OCI-LY7 (cell line): ENCODE data around the gene CACNA2D2. TPM values are rescaled to one million over a fixed set of nuclear protein-coding genes. Genes with fewer than 3 reads are reported as not detected.

Source experiments
- BruUV-seq: library from RNA; stranded (reverse); fragments of 400-500 nt; replicated peaks from 2 replicates; lab custom pipeline; 2021; lab: Mats Ljungman, UMichigan
- CTCF ChIA-PET: fragments of 300-600 bp; sonication (Branson Sonifier 250); formaldehyde crosslinking; loops from one replicate; lab custom pipeline; 2022; ENCODE audit warnings: antibody characterized with exemption; ENCODE audit not compliant: unreplicated experiment; lab: Charles Lee
- POLR2A ChIA-PET: fragments of 300-600 bp; sonication (Branson Sonifier 250); formaldehyde crosslinking; loops from one replicate; lab custom pipeline; 2022; ENCODE audit warnings: antibody characterized with exemption; lab: Charles Lee
- DNase-seq: peaks from one replicate; pipeline ENCODE4 v3.0.0-alpha.2; 2015; ENCODE audit warnings: low spot score
- H2AFZ ChIP-seq: fragments of 200-600 bp; sonication (generic), shearing (Covaris generic); 2 replicates; pipeline ENCODE4 v1.6.1; 2014; ENCODE audit warnings: mild to moderate bottlenecking, antibody characterized with exemption, low read length, moderate library complexity
- H3K27ac ChIP-seq: fragments of 200-600 bp; sonication (generic); 2 replicates; pipeline ENCODE4 v1.5.1; 2014; ENCODE audit warnings: mixed run types, low read depth, mild to moderate bottlenecking, moderate library complexity, low read length, inconsistent platforms; ENCODE audit not compliant: poor library complexity, severe bottlenecking
- H3K36me3 ChIP-seq: fragments of 200-600 bp; sonication (generic); 2 replicates; pipeline ENCODE4 v1.6.1; 2014; ENCODE audit warnings: mild to moderate bottlenecking, antibody characterized with exemption, low read length, moderate library complexity, mixed read lengths; ENCODE audit not compliant: insufficient read depth
- H3K4me1 ChIP-seq: fragments of 200-600 bp; sonication (generic); 2 replicates; pipeline ENCODE4 v1.5.1; 2014; ENCODE audit warnings: mild to moderate bottlenecking, low read length; ENCODE audit not compliant: insufficient read depth, poor library complexity, severe bottlenecking
- H3K4me2 ChIP-seq: fragments of 200-600 bp; sonication (generic); 2 replicates; pipeline ENCODE4 v1.6.1; 2014; ENCODE audit warnings: mild to moderate bottlenecking, low read length
- H3K4me3 ChIP-seq: fragments of 200-600 bp; sonication (generic); 2 replicates; pipeline ENCODE4 v1.5.1; 2014; ENCODE audit warnings: mild to moderate bottlenecking, low read depth, low read length; ENCODE audit not compliant: poor library complexity, severe bottlenecking
- H3K79me2 ChIP-seq: fragments of 200-600 bp; sonication (generic); 2 replicates; pipeline ENCODE4 v1.6.1; 2016; ENCODE audit warnings: low read depth, mild to moderate bottlenecking, low read length, moderate library complexity, mixed read lengths; ENCODE audit not compliant: insufficient read depth
- H3K9me2 ChIP-seq: fragments of 200-600 bp; sonication (generic); 2 replicates; pipeline ENCODE4 v1.6.1; 2016; ENCODE audit warnings: mild to moderate bottlenecking, low read length, mixed read lengths; ENCODE audit not compliant: insufficient read depth
- H3K9me3 ChIP-seq: fragments of 200-600 bp; sonication (generic); 2 replicates; pipeline ENCODE4 v1.6.1; 2014; ENCODE audit warnings: mild to moderate bottlenecking, mixed run types, low read length, mixed read lengths
- H4K20me1 ChIP-seq: fragments of 200-600 bp; sonication (generic); 2 replicates; pipeline ENCODE4 v1.6.1; 2014; ENCODE audit warnings: mild to moderate bottlenecking, antibody characterized with exemption, low read length, moderate library complexity, mixed read lengths; ENCODE audit not compliant: insufficient read depth
- EZH2phosphoT487 ChIP-seq: fragments of 200-600 bp; sonication (generic); IDR thresholded peaks from 2 replicates; pipeline ENCODE4 v1.6.1; 2018; ENCODE audit warnings: low read depth, borderline replicate concordance, mild to moderate bottlenecking, mixed run types, antibody characterized with exemption, low read length, moderate library complexity, mixed read lengths
- intact Hi-C: fragments of 100-400 bp; cut with micrococcal nuclease; formaldehyde crosslinking; loops from one replicate; pipeline ENCODE4 v1.10.0; 2022; ENCODE audit not compliant: unreplicated experiment
- total RNA-seq, 2 experiments: library from RNA; depleted of rRNA in 1 of 2; stranded (reverse); fragments of >200 nt in 1 of 2; shearing (Covaris generic) in 1 of 2; gene quantifications; 2 replicates each; pipeline ENCODE4 v1.2.3, GENCODE V29; 2014 to 2022
- TF ChIP-seq, protein P1 (sequence below): fragments of 200-600 bp; sonication (generic); conservative IDR thresholded peaks from 2 replicates; pipeline ENCODE4 v1.5.1; 2014; ENCODE audit warnings: mild to moderate bottlenecking, antibody characterized with exemption, low read length, moderate library complexity, mixed read lengths

CACNA2D2 gene
- total RNA-seq, 2 experiments from 2014 or later, result 0.09 to 0.21 TPM

DNA sequence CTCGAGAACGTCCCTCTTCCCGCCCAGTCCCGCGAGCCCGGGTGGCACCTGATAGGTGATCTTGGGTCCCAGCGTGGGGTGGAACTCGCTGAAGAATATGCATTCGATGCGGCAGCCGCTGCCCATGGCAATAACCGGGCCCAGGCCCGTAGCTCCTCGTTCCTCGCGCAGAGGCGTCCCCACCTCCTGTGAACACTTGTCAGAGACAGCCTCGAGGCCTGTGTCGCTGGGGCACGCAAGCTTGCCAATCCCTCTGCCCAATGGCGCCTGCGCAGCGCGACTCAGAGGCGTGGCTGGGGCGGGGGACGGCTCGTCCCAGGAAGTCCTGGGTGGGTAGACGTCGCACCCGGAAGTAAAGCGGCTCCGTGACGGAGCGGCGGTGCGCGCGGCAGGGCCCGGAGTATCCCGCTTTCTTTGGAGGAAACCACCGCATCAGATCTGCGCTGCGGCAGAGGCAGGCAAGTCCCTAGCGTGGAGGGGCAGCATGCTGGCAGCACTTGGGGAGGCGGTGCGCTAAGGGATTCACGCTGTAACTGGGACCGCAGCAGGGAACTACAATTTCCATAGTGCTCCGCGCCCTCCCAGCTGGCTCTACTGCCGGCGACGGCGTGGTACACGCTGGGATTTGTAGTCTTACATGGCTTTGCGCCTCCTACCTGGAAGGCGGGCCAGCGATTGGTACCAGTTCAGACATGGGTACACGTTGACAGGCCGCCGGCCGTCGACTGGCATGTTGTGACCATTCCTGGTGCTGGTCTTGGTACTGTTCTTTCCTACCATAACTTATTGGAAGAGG, 152.7 kb downstream of the CACNA2D2 start, which contains the start of the genes CYB561D2 and NPRL2:
Gene CYB561D2 (plus strand): TSS at position 336 of the 796 bp plus-strand sequence. CDS start 572 bp downstream, outside the sequence.
Gene NPRL2 (minus strand): TSS at position 249 of the 796 bp plus-strand sequence. CDS start 123 bp downstream, at position 126.
- H3K4me1 ChIP-seq, result peaks cover 29% of the 10 kb centered on the region
- H2AFZ ChIP-seq, result peak within 1 kb of the TSS; percentile 69; the same call in 1 of the 2 replicates
- H3K9me2 ChIP-seq, result no peaks in the 10 kb centered on the region
- POLR2A ChIA-PET, result interaction anchor here (0.6 to 2.1 kb wide), 9 partner anchors 9 to 410 kb away, joined by 3 to 22 read pairs (median 6); partner anchors contain the start of genes RASSF1 and TMEM115
- H3K79me2 ChIP-seq, result peaks cover 8% of the 10 kb centered on the region; the same call in 1 of the 2 replicates
- peaks cover 40% of the 10 kb centered on the region for H3K36me3 ChIP-seq
- peak within 1 kb of the TSS; percentile 77 for H3K4me3 ChIP-seq
- peak within 1 kb of the TSS; percentile 63 for H3K27ac ChIP-seq
- peak within 1 kb of the TSS; percentile 92 for H3K4me2 ChIP-seq
- TF ChIP-seq, protein P1, sequence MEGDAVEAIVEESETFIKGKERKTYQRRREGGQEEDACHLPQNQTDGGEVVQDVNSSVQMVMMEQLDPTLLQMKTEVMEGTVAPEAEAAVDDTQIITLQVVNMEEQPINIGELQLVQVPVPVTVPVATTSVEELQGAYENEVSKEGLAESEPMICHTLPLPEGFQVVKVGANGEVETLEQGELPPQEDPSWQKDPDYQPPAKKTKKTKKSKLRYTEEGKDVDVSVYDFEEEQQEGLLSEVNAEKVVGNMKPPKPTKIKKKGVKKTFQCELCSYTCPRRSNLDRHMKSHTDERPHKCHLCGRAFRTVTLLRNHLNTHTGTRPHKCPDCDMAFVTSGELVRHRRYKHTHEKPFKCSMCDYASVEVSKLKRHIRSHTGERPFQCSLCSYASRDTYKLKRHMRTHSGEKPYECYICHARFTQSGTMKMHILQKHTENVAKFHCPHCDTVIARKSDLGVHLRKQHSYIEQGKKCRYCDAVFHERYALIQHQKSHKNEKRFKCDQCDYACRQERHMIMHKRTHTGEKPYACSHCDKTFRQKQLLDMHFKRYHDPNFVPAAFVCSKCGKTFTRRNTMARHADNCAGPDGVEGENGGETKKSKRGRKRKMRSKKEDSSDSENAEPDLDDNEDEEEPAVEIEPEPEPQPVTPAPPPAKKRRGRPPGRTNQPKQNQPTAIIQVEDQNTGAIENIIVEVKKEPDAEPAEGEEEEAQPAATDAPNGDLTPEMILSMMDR, result no peak
- TF ChIP-seq EZH2phosphoT487, result no peak
- CTCF ChIA-PET, result interaction anchor here (0.6 to 1.0 kb wide), 3 partner anchors 10 to 1833 kb away, joined by 4 to 5 read pairs (median 5); no protein-coding TSS in a partner anchor
- no peaks in the 10 kb centered on the region for H3K9me3 ChIP-seq
- TSS peak; percentile 61 for BruUV-seq
- intact Hi-C loops, result loop anchor here (1.0 to 5.0 kb wide), 2 partner anchors 9 to 217 kb away; partner anchors contain the start of genes C3orf18, HEMK1 and TMEM115
- DNase-seq, result peak; percentile 96
- no peaks in the 10 kb centered on the region for H4K20me1 ChIP-seq

DNA sequence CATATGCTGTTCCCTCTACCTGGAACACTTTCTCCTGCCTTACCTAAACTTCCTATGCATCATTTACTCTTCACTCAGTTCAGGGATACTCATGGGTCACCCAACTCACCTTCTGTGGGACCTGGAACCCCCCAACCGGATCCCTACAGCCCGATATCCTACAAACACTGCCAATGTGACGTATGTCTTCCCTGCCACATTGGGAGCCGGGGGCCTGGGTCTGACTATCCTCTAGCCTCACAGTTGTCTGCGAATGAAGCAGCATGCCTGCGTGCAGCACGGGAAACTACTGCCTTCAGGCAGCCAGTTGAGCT, 153.3 kb downstream of the CACNA2D2 start:
- H3K27ac ChIP-seq, result peak overlapping the region; percentile 63
- no peaks in the 10 kb centered on the region for H3K9me3 ChIP-seq
- H3K4me3 ChIP-seq, result peak overlapping the region; percentile 77
- no peaks in the 10 kb centered on the region for H3K9me2 ChIP-seq
- no peak for DNase-seq
- TF ChIP-seq, protein P1, result no peak
- no peak for TF ChIP-seq EZH2phosphoT487
- H4K20me1 ChIP-seq, result no peaks in the 10 kb centered on the region
- intact Hi-C loops, result loop anchor here (5.0 kb wide), 1 partner anchor 217 kb away; the partner anchor contains the start of genes C3orf18 and HEMK1
- H2AFZ ChIP-seq, result peak overlapping the region; percentile 69; the same call in 1 of the 2 replicates
- peaks cover 31% of the 10 kb centered on the region for H3K4me1 ChIP-seq
- POLR2A ChIA-PET, result interaction anchor here (0.6 to 2.1 kb wide), 9 partner anchors 9 to 409 kb away, joined by 3 to 22 read pairs (median 6); partner anchors contain the start of genes RASSF1 and TMEM115
- BruUV-seq, result no TSS peak
- CTCF ChIA-PET, result interaction anchor here (0.6 to 1.0 kb wide), 2 partner anchors 11 to 12 kb away, joined by 4 to 5 read pairs; no protein-coding TSS in a partner anchor
- H3K79me2 ChIP-seq, result peaks cover 8% of the 10 kb centered on the region; the same call in 1 of the 2 replicates
- peaks cover 34% of the 10 kb centered on the region for H3K36me3 ChIP-seq
- H3K4me2 ChIP-seq, result peak overlapping the region; percentile 92
